PC-3 (cell line): ENCODE results near the gene NTRK1. TPM values are rescaled to one million over a fixed set of nuclear protein-coding genes. Genes with fewer than 3 reads are reported as not detected.

Experiments used
- ATAC-seq: fragments of 200-7000 bp; cut with Tn5 transposase; 2 replicates; pipeline ENCODE4 v1.9.1; 2020; ENCODE audit warnings: mild to moderate bottlenecking, moderate library complexity
- BruUV-seq: library from RNA; stranded (reverse); fragments of 400-500 nt; replicated peaks from 2 replicates; lab custom pipeline; 2021; lab: Mats Ljungman, UMichigan
- CTCF ChIA-PET: fragments of 300-600 bp; sonication (Branson Sonifier 250); formaldehyde crosslinking; loops from one replicate; lab custom pipeline; 2022; ENCODE audit warnings: antibody characterized with exemption; lab: Charles Lee
- POLR2A ChIA-PET: fragments of 300-600 bp; sonication (Branson Sonifier 250); formaldehyde crosslinking; loops from one replicate; lab custom pipeline; 2022; ENCODE audit warnings: antibody characterized with exemption; ENCODE audit not compliant: unreplicated experiment; lab: Charles Lee
- DNase-seq: peaks from one replicate; pipeline ENCODE4 v3.0.0-alpha.2; 2015
- H2AFZ ChIP-seq: fragments of 300-600 bp; sonication (generic); 2 replicates; pipeline ENCODE4 v1.6.0; 2016; ENCODE audit warnings: antibody characterized with exemption, low read length
- H3F3A ChIP-seq: fragments of 300-600 bp; sonication (generic); one replicate; pipeline ENCODE4 v1.6.0; 2017; ENCODE audit warnings: antibody characterized with exemption, low read length, control low read depth, mild to moderate bottlenecking; ENCODE audit not compliant: unreplicated experiment
- H3K27ac ChIP-seq: fragments of 300-600 bp; sonication (generic); 2 replicates; pipeline ENCODE4 v1.5.1; 2016; ENCODE audit warnings: mild to moderate bottlenecking, low read length
- H3K27me3 ChIP-seq: fragments of 300-600 bp; sonication (generic); 2 replicates; pipeline ENCODE4 v1.6.1; 2016; ENCODE audit warnings: low read length, mixed read lengths
- H3K36me3 ChIP-seq: fragments of 300-600 bp; sonication (generic); 2 replicates; pipeline ENCODE4 v1.6.1; 2016; ENCODE audit warnings: low read depth, mixed run types, low read length, mixed read lengths
- H3K4me1 ChIP-seq: fragments of 300-600 bp; sonication (generic); 2 replicates; pipeline ENCODE4 v1.5.1; 2016; ENCODE audit warnings: low read length; ENCODE audit not compliant: insufficient read depth
- H3K4me2 ChIP-seq: fragments of 300-600 bp; sonication (generic); 2 replicates; pipeline ENCODE4 v1.6.0; 2016; ENCODE audit warnings: low read length
- H3K4me3 ChIP-seq: fragments of 300-600 bp; sonication (generic); 2 replicates; pipeline ENCODE4 v1.5.1; 2016; ENCODE audit warnings: mild to moderate bottlenecking, low read length, mixed read lengths
- H3K79me2 ChIP-seq: fragments of 300-600 bp; sonication (generic); 2 replicates; pipeline ENCODE4 v1.6.1; 2017; ENCODE audit warnings: low read length, mixed read lengths
- H3K9ac ChIP-seq: fragments of 300-600 bp; sonication (generic); 2 replicates; pipeline ENCODE4 v1.6.0; 2016; ENCODE audit warnings: mild to moderate bottlenecking, low read length
- H3K9me2 ChIP-seq: fragments of 300-600 bp; sonication (generic); replicated peaks from 2 replicates; pipeline ENCODE4 v1.6.1; 2016; ENCODE audit warnings: mixed run types, low read length, mixed read lengths
- H3K9me3 ChIP-seq: fragments of 300-600 bp; sonication (generic); 2 replicates; pipeline ENCODE4 v1.6.1; 2016; ENCODE audit warnings: low read length, mixed read lengths
- H4K20me1 ChIP-seq: fragments of 300-600 bp; sonication (generic); 2 replicates; pipeline ENCODE4 v1.6.1; 2016; ENCODE audit warnings: low read length, mixed read lengths
- EZH2 ChIP-seq: fragments of 300-600 bp; sonication (generic); IDR thresholded peaks from one replicate; pipeline ENCODE4 v1.6.1; 2017; ENCODE audit warnings: antibody characterized with exemption, mild to moderate bottlenecking, low read length; ENCODE audit not compliant: unreplicated experiment
- EZH2phosphoT487 ChIP-seq: fragments of 300-600 bp; sonication (generic); IDR thresholded peaks from 2 replicates; pipeline ENCODE4 v1.6.1; 2018; ENCODE audit warnings: mild to moderate bottlenecking, antibody characterized with exemption, low read length, borderline replicate concordance
- intact Hi-C: fragments of 100-400 bp; cut with micrococcal nuclease; formaldehyde crosslinking; loops from 2 replicates; pipeline ENCODE4 v1.9.0; 2023
- total RNA-seq: library from RNA; depleted of rRNA; stranded (reverse); fragments of >200 nt; gene quantifications from 2 replicates; pipeline ENCODE4 v1.2.3, GENCODE V29; 2014
- TF ChIP-seq, protein P1 (sequence below): fragments of 300-600 bp; sonication (generic); conservative IDR thresholded peaks from 2 replicates; pipeline ENCODE4 v1.5.1; 2017; ENCODE audit warnings: antibody characterized with exemption, low read depth, mild to moderate bottlenecking, low read length

The NTRK1 gene
- total RNA-seq, 1 experiment from 2014 or later = 0.15 TPM

DNA sequence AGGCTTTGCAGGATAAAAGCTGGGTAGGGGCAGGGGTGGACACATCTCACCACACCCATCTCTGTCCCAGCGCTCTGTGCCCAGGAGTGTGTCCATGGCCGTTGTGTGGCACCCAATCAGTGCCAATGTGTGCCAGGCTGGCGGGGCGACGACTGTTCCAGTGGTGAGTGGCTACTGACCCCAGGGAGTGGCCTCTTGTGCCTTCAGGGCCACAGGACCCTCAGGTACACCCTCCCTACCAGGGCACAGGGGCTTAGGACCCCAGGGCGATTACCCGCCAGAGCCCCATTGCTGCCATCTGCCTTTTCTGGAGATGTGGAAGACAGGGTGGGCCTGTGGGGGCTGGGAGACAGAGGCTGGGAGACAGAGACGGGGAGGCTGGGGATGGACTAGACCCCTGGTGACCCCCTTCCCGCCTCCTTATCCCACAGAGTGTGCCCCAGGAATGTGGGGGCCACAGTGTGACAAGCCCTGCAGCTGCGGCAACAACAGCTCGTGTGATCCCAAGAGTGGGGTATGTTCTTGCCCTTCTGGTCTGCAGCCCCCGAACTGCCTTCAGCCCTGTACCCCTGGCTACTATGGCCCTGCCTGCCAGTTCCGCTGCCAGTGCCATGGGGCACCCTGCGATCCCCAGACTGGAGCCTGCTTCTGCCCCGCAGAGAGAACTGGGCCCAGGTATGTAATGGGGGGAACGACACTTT is 45.7 kb downstream of the NTRK1 start:
- no peaks in the 10 kb centered on the region for H3K79me2 ChIP-seq
- H3K36me3 ChIP-seq = no peaks in the 10 kb centered on the region
- TF ChIP-seq, protein P1, sequence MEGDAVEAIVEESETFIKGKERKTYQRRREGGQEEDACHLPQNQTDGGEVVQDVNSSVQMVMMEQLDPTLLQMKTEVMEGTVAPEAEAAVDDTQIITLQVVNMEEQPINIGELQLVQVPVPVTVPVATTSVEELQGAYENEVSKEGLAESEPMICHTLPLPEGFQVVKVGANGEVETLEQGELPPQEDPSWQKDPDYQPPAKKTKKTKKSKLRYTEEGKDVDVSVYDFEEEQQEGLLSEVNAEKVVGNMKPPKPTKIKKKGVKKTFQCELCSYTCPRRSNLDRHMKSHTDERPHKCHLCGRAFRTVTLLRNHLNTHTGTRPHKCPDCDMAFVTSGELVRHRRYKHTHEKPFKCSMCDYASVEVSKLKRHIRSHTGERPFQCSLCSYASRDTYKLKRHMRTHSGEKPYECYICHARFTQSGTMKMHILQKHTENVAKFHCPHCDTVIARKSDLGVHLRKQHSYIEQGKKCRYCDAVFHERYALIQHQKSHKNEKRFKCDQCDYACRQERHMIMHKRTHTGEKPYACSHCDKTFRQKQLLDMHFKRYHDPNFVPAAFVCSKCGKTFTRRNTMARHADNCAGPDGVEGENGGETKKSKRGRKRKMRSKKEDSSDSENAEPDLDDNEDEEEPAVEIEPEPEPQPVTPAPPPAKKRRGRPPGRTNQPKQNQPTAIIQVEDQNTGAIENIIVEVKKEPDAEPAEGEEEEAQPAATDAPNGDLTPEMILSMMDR = no peak
- TF ChIP-seq EZH2phosphoT487 (no peak), EZH2 (no peak)
- DNase-seq (no peak), ATAC-seq (no peak)
- intact Hi-C loops = no loop called here
- no TSS peak for BruUV-seq
- H4K20me1 ChIP-seq = no peaks in the 10 kb centered on the region
- H3K27ac ChIP-seq = no peak overlapping the region
- CTCF ChIA-PET = no interaction called here
- peaks cover 20% of the 10 kb centered on the region for H3K4me1 ChIP-seq
- H3F3A ChIP-seq = no peaks in the 10 kb centered on the region
- no peaks in the 10 kb centered on the region for H3K27me3 ChIP-seq
- POLR2A ChIA-PET = no interaction called here
- no peak overlapping the region for H3K4me3 ChIP-seq
- H2AFZ ChIP-seq = no peak overlapping the region
- no peaks in the 10 kb centered on the region for H3K9me2 ChIP-seq
- no peak overlapping the region for H3K9ac ChIP-seq
- H3K9me3 ChIP-seq = no peaks in the 10 kb centered on the region
- no peak overlapping the region for H3K4me2 ChIP-seq

DNA sequence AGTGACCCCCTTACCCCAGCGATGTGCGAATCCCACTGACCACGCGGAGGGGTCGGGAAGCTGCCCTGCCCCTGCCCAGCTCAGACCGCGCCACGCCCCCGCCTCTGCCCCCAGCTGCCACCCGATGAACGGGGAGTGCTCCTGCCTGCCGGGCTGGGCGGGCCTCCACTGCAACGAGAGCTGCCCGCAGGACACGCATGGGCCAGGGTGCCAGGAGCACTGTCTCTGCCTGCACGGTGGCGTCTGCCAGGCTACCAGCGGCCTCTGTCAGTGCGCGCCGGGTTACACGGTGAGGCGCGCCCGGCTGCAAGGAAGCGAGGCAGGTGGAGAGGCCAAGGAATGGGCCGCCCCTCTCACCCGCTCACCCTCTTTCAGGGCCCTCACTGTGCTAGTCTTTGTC is 47.9 kb downstream of the NTRK1 start:
- peak overlapping the region; percentile 69 for H3K4me3 ChIP-seq
- POLR2A ChIA-PET = interaction anchor here (0.6 kb wide), 1 partner anchor 157 kb away, joined by 3 read pairs; no protein-coding TSS in a partner anchor

More for the DNA sequence above, 47.9 kb downstream of the NTRK1 start:
- H3K9me3 ChIP-seq = no peaks in the 10 kb centered on the region
- H3K27me3 ChIP-seq = no peaks in the 10 kb centered on the region
- intact Hi-C loops = no loop called here
- TF ChIP-seq, protein P1 = no peak
- TF ChIP-seq EZH2 (no peak), EZH2phosphoT487 (no peak)
- DNase-seq = no peak
- BruUV-seq = no TSS peak
- no peaks in the 10 kb centered on the region for H3K79me2 ChIP-seq
- H3K4me1 ChIP-seq = peaks cover 20% of the 10 kb centered on the region
- no peaks in the 10 kb centered on the region for H4K20me1 ChIP-seq
- H3F3A ChIP-seq = no peaks in the 10 kb centered on the region
- H3K4me2 ChIP-seq = peak overlapping the region; percentile 80
- CTCF ChIA-PET = no interaction called here
- ATAC-seq = no peak
- no peaks in the 10 kb centered on the region; the same call in 1 of the 2 replicates for H3K36me3 ChIP-seq
- peak overlapping the region; percentile 56 for H3K9ac ChIP-seq
- H3K9me2 ChIP-seq = no peaks in the 10 kb centered on the region
- peak overlapping the region; percentile 68 for H2AFZ ChIP-seq
- H3K27ac ChIP-seq = no peak overlapping the region
